Endothelial cell (in vitro differentiated cells): ENCODE data around the gene VSX2. TPM values are rescaled to one million over a fixed set of nuclear protein-coding genes. Genes with fewer than 3 reads are reported as not detected.

Experiments
- DNase-seq: peaks from one replicate; pipeline ENCODE4 v3.0.0; 2021; ENCODE audit warnings: low spot score
- H3K27ac Mint-ChIP-seq: one replicate; pipeline ENCODE4 v1.8.0; 2021; ENCODE audit warnings: mixed read lengths, inconsistent platforms; ENCODE audit not compliant: unreplicated experiment
- H3K27me3 Mint-ChIP-seq: one replicate; pipeline ENCODE4 v1.8.0; 2021; ENCODE audit warnings: mild to moderate bottlenecking, moderate library complexity, mixed read lengths, inconsistent platforms; ENCODE audit not compliant: unreplicated experiment
- H3K36me3 Mint-ChIP-seq: one replicate; pipeline ENCODE4 v1.8.0; 2021; ENCODE audit warnings: mild to moderate bottlenecking, low read depth, mixed read lengths, inconsistent platforms; ENCODE audit not compliant: unreplicated experiment
- H3K4me1 Mint-ChIP-seq: one replicate; pipeline ENCODE4 v1.8.0; 2021; ENCODE audit warnings: mild to moderate bottlenecking, mixed read lengths, inconsistent platforms; ENCODE audit not compliant: unreplicated experiment
- H3K4me3 Mint-ChIP-seq: one replicate; pipeline ENCODE4 v1.8.0; 2021; ENCODE audit warnings: mild to moderate bottlenecking, mixed read lengths, inconsistent platforms; ENCODE audit not compliant: unreplicated experiment
- H3K9me3 Mint-ChIP-seq: one replicate; pipeline ENCODE4 v1.8.0; 2021; ENCODE audit warnings: mixed read lengths, inconsistent platforms; ENCODE audit not compliant: unreplicated experiment
- total RNA-seq: library from RNA; stranded (reverse); fragmentation: NEBNext Ultra II Directional; extraction: Animal tissue kit (Norgen Biotek cat#: 25700); gene quantifications from one replicate; pipeline ENCODE4 v1.2.1, GENCODE V29; 2021; ENCODE audit not compliant: unreplicated experiment
- TF ChIP-seq, protein P1 (sequence below): fragments of 200-600 bp; sonication (generic); IDR thresholded peaks from one replicate; pipeline ENCODE4 v1.5.0; 2021; ENCODE audit warnings: antibody characterized with exemption; ENCODE audit not compliant: unreplicated experiment

The VSX2 gene
- total RNA-seq, 1 donor from 2014 or later, result not detected

DNA sequence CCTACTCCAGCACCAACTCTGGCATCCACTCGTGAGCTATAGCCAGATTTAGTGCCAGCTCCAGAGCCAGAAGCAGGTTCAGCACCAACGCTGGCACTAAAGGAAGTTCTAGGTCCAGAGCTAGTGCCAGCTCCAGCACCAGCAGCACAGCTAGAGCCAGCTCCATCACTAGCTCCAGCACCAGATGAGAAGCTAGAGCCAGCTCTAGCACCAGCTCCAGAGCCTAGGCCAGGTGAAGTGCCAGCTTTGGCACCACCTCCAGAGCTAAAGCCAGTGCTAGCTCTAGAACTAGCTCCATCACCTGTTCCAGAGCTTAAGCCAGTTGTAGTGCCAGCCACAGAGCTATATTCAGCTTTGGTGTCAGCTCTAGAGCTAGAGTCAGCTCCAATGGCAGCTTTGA, 38.8 kb downstream of the VSX2 start:
- H3K9me3 Mint-ChIP-seq, result no peaks in the 10 kb centered on the region
- H3K4me3 Mint-ChIP-seq, result no peak overlapping the region
- peaks cover 19% of the 10 kb centered on the region for H3K36me3 Mint-ChIP-seq
- H3K4me1 Mint-ChIP-seq, result no peaks in the 10 kb centered on the region
- peaks cover under 1% of the 10 kb centered on the region for H3K27me3 Mint-ChIP-seq
- TF ChIP-seq, protein P1, sequence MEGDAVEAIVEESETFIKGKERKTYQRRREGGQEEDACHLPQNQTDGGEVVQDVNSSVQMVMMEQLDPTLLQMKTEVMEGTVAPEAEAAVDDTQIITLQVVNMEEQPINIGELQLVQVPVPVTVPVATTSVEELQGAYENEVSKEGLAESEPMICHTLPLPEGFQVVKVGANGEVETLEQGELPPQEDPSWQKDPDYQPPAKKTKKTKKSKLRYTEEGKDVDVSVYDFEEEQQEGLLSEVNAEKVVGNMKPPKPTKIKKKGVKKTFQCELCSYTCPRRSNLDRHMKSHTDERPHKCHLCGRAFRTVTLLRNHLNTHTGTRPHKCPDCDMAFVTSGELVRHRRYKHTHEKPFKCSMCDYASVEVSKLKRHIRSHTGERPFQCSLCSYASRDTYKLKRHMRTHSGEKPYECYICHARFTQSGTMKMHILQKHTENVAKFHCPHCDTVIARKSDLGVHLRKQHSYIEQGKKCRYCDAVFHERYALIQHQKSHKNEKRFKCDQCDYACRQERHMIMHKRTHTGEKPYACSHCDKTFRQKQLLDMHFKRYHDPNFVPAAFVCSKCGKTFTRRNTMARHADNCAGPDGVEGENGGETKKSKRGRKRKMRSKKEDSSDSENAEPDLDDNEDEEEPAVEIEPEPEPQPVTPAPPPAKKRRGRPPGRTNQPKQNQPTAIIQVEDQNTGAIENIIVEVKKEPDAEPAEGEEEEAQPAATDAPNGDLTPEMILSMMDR, result no peak
- no peak overlapping the region for H3K27ac Mint-ChIP-seq
- DNase-seq, result no peak

DNA sequence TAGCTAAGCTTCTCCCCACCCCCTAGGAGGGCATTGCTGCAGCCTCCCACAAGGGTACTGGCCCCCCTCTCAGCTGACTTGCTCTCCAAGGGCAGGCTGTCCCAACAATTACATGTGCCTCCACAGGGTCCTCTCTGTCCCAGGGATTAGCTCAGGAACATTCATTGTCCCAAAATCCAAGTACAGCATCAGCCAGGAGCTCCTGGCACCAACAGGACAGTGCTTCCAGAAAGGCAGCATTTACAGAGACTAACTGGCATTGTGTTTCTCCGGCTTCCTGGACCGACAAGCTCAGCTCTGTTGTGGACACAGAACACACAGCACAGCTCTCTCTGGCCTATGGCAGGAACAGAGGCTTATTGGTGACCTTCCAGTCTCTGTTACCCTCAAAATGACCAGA, 41.8 kb downstream of the VSX2 start:
- Mint-ChIP-seq H3K4me3 (no peak overlapping the region), H3K36me3 (peaks cover 38% of the 10 kb centered on the region), H3K27ac (no peak overlapping the region), H3K27me3 (peaks cover 7% of the 10 kb centered on the region), H3K4me1 (no peaks in the 10 kb centered on the region), H3K9me3 (no peaks in the 10 kb centered on the region)
- DNase-seq, result no peak
- TF ChIP-seq, protein P1, result no peak

GRCh38 chr14:74286736-74287135, 47.5 kb downstream of the VSX2 start:
- TF ChIP-seq, protein P1, result no peak
- Mint-ChIP-seq H3K27ac (no peak overlapping the region), H3K36me3 (peaks cover 45% of the 10 kb centered on the region), H3K27me3 (peaks cover 10% of the 10 kb centered on the region), H3K4me1 (peaks cover 10% of the 10 kb centered on the region), H3K4me3 (peak overlapping the region; percentile 68), H3K9me3 (no peaks in the 10 kb centered on the region)
- DNase-seq, result no peak

DNA sequence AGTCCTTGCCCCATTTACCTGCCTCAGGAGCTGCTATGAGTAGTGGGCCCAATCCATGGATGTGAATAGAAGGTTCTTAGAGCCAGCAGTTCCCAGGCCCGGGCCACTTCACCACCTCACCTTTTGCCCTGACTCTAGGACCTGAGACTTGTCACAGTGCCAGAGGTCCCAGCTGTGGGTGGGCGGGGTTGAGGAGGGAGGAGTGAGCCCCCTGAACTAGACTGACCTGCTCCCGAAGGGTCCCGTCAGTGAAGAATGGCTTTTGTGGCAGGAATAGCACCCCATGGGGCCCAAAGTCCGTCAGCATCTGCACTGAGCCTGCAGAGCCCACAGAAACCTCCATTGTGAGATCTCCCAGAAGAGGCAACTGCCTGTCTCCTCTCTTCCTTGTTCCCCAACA, 50.6 kb downstream of the VSX2 start:
- TF ChIP-seq, protein P1, result no peak
- Mint-ChIP-seq H3K9me3 (no peaks in the 10 kb centered on the region), H3K36me3 (peaks cover 46% of the 10 kb centered on the region), H3K27me3 (peaks cover 7% of the 10 kb centered on the region), H3K27ac (no peak overlapping the region), H3K4me1 (peaks cover 37% of the 10 kb centered on the region), H3K4me3 (no peak overlapping the region)
- no peak for DNase-seq

GRCh38 chr14:74290415-74290814, 51.2 kb downstream of the VSX2 start:
- TF ChIP-seq, protein P1, result peak; percentile 73
- DNase-seq, result no peak
- Mint-ChIP-seq H3K4me3 (no peak overlapping the region), H3K9me3 (no peaks in the 10 kb centered on the region), H3K27ac (no peak overlapping the region), H3K27me3 (peaks cover 7% of the 10 kb centered on the region), H3K4me1 (peaks cover 38% of the 10 kb centered on the region), H3K36me3 (peaks cover 46% of the 10 kb centered on the region)
